GM21529 (cell line): ENCODE data around the gene ACY1.

Source experiments
- ATAC-seq: cut with Tn5 transposase; IDR thresholded peaks from one replicate; pipeline ENCODE4 v1.9.1; 2021; ENCODE audit not compliant: unreplicated experiment

ACY1 gene

DNA sequence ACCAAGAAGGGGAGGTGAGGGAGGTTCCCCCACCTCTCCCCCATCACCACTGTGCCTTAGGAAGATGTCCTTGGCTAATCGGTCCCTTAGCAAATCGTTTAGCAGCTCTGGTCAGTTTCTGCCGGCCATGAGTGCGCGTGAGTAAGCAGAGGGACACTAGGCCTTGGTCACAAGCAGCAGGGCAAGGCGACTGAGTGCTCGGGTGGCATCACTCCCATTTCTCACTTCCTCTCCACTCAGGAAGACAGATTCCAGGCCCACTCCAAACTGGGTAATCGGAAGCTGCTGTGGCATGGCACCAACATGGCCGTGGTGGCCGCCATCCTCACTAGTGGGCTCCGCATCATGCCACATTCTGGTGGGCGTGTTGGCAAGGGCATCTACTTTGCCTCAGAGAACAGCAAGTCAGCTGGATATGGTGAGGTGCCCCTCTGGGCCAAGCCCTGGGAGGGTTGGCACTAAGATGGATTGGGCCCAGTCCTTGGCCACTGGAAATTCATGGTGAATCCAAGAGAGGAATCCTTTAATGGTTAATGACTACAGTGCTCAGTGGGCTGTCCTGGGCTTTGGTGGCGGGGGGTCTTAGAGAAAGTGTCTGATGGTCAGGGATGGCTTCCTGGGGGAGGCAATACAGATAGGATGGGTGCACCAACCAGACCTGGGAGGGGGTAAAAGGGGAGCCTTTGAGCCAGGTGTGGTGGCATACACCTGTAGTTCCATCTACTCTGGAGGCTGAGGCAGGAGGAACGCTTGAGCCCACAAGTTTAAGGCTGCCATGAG, 37.2 kb upstream of the ACY1 start:
- no peak for ATAC-seq

DNA sequence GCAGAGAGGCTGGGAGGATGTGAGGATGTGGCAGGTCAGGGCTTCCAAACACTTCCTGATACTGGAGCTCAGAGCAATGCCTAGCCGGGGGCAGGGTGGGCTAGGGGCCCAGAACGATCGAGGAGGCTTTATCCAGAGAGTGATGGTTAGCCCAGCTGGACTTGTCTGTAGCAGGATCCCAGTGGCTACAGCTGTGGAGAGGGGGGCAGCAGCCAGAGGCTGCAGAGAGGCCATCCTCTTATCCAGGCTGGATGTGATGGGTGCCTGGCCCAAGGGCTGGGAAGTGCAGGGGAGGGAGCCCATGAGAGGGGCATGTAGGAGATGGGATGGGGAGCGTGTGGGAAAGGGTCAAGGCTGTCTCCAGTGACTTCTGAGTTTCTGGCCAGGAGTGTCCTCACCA, 36.5 kb upstream of the ACY1 start:
- no peak for ATAC-seq

DNA sequence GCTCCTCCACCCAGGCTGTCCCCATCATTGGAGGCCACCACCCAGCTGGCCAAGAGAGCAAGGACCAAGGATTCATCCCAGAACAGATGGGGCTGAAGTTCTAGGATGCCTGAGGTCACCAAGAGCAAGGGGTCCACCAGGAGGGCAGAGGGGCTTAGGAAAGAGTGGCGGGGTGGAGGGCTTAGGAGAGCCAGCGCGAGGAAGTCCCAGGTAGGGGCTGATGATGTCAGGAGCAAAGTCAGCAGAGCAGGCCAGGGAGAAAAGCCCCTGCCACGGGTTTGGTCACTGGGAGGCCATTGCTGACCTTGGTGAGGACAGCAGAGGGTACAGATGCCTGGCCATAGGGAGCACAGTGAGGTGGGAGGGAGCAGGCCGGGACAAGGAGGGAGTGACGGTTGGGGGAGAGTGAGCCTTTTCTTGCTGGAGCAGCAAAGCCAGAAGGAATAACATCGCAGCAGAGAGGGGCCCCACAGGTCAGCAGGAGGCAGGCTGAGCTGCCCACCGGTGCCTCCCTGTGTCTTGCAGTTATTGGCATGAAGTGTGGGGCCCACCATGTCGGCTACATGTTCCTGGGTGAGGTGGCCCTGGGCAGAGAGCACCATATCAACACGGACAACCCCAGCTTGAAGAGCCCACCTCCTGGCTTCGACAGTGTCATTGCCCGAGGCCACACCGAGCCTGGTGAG, 36.0 kb upstream of the ACY1 start:
- ATAC-seq = no peak

DNA sequence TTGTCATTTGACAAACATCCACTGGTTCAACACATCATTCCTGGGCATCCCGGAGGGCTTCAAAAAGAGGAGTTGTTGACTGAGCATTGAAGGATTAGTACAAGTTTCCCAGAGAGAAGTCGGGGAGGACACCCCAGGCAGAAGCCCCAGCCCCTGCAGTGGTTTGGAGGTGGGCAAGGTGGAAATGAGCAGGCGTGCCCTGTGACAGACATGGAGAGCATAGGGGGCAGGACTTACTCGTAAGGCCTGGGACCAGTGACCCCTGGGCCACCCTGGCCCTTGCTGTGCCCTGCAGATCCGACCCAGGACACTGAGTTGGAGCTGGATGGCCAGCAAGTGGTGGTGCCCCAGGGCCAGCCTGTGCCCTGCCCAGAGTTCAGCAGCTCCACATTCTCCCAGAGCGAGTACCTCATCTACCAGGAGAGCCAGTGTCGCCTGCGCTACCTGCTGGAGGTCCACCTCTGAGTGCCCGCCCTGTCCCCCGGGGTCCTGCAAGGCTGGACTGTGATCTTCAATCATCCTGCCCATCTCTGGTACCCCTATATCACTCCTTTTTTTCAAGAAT, 35.2 kb upstream of the ACY1 start:
- ATAC-seq = no peak

DNA sequence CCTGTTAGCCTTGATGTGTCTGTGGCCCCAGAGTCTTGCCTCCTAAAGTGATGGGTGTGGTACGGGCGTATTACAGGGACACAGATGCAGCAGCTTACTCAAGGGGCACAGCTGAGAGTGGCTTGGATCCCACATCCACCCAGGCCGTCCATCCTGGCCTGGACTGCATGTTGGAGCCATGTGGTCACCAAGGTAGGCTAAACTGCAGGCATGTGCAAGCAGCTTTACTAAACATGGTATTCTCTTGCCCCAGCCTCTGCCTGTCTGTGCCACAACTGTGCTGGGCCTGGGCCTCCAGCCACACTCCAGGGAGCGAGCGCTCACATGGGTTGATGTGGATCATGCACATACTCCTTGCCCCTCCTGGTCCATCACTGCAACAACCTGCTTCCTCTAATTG, 34.2 kb upstream of the ACY1 start:
- ATAC-seq = no peak

DNA sequence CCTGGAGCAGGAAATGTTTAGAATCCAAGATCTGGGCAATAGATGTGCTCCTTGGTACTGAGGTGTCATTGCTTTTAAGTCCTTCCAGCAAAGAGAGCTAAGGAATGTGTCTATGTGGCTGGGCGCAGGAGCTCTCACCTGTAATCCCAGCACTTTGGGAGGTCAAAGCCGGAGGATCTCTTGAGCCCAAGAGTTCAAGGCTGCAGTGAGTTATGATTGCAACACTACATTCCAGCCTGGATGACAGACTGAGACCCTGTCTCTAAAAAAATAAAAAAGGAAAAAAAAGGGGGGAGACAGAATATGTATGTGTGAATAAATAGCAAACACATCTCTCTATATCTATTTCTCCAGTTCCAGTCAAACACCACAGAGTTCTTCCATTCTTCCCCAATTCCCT, 32.4 kb upstream of the ACY1 start:
- ATAC-seq = no peak

DNA sequence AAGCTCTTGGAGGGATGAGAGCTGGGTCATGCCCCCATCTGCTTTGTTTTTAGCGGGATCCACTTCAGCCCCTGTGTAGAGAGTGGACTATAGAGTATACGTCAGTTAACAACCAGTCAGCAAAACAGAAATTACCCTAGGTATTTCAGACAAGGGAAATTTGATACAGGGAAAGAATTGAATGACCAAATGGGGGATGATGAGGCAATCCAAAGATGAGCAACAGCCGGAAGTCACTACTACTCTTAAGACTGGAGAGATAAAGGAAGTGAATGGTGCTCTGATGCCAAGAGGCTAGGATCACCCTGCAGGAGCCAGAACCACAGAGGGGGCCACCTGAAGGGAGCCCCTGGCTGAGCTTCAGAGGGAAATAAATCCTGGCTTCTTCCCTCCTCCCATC, 29.9 kb upstream of the ACY1 start:
- no peak for ATAC-seq

DNA sequence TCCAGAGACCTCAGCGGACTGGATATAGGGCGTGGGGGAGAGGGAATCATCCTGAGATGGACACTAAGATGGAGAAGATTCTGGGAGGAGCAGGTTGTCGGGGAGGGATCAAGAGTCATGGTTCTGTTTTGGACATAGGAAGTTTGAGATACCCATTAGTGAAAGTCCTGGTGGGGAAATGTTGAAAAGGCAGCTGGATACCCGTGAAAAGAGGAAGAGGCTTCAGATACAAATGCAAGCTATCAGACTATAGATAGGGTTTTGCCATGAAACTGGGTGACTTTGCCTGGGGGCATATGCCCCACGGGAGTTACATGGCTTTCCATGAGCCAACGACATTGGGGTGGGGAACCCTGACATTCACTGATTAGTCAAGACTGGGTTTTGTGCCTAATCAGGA, 29.2 kb upstream of the ACY1 start:
- ATAC-seq = no peak

DNA sequence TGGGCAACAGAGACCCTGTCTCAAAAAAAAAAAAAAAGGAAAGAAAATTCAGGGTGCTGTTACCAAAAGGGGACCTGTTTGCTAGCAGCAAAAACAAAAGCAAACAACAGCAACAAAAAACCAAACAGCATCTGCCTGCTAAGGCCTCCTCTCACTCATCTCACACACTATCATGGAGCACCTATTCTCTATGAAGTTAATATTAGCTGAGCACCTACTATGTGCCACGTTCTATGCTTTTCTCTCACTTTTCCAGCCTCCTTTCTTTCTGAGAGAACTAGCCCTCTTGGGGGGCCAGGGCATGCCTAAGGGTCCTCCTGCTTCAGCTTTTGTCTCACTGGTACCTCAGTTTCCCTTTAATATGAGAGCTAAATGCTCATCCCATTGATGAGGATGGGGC, 28.6 kb upstream of the ACY1 start:
- no peak for ATAC-seq

DNA sequence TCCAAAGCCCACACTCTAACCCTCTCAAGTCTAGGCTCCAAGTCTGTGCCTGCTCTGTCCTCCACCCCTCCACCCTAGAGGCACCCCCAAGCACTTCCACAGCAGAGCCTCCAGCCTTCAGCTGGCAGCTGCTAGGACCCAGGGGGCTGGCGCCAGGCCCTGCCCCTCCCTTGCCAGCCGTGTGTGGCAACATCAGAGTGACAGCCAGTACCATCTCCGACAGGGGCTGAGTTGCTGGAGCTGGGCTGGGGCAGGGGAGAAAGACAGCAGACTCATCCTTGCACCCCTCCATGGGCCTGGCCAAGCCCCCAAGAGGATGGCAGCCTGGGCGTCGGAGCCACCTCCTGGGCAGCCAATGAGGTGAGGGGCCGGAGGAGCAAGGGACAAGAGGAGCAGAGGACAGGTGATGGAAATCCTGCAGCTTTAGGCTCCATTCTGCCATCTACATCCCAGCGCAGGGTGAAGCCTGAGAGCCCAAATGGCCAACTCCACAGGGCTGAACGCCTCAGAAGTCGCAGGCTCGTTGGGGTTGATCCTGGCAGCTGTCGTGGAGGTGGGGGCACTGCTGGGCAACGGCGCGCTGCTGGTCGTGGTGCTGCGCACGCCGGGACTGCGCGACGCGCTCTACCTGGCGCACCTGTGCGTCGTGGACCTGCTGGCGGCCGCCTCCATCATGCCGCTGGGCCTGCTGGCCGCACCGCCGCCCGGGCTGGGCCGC, 28.0 kb upstream of the ACY1 start, which contains the start of gene GPR62:
Gene GPR62 (plus strand): TSS at position 207 of the 718 bp plus-strand sequence. CDS start 272 bp downstream, at position 479.
- ATAC-seq = no peak

DNA sequence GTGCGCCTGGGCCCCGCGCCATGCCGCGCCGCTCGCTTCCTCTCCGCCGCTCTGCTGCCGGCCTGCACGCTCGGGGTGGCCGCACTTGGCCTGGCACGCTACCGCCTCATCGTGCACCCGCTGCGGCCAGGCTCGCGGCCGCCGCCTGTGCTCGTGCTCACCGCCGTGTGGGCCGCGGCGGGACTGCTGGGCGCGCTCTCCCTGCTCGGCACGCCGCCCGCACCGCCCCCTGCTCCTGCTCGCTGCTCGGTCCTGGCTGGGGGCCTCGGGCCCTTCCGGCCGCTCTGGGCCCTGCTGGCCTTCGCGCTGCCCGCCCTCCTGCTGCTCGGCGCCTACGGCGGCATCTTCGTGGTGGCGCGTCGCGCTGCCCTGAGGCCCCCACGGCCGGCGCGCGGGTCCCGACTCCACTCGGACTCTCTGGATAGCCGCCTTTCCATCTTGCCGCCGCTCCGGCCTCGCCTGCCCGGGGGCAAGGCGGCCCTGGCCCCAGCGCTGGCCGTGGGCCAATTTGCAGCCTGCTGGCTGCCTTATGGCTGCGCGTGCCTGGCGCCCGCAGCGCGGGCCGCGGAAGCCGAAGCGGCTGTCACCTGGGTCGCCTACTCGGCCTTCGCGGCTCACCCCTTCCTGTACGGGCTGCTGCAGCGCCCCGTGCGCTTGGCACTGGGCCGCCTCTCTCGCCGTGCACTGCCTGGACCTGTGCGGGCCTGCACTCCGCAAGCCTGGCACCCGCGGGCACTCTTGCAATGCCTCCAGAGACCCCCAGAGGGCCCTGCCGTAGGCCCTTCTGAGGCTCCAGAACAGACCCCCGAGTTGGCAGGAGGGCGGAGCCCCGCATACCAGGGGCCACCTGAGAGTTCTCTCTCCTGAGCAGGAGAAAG, 27.2 kb upstream of the ACY1 start:
- no peak for ATAC-seq

DNA sequence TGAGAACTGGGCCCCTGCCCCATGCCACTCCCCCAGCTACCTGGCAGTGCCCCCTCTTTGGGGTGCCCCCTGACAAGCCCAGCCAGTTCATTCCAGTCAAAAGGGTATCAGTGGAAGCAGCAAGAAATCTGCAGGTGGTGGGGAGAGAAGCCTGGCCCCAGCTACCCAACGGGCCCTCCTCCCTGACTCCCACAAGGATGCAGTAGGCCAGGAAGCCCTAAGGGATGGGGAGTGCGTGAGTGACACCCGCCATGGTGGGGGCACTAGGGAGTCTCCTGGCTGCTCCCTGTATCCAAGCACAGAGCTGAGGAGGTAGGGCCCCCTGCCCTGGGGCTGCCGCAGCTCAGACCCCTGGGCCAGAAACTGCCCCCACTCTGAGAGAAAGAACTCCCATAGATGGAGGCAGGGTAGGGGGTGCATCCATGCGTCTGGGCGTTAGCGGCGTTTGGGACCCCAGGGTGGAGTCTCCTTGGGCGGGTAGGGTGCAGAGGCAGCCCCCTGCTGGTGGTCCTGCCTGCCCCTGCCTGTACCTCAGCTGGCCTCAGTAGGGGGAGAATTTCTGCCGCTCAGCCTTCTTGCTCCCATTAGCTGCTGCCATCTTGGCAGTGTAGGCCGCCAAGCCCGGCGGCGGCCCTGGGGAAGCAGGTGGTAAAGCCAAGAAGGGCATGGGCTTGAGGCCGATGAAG, 25.7 kb upstream of the ACY1 start:
- no peak for ATAC-seq

DNA sequence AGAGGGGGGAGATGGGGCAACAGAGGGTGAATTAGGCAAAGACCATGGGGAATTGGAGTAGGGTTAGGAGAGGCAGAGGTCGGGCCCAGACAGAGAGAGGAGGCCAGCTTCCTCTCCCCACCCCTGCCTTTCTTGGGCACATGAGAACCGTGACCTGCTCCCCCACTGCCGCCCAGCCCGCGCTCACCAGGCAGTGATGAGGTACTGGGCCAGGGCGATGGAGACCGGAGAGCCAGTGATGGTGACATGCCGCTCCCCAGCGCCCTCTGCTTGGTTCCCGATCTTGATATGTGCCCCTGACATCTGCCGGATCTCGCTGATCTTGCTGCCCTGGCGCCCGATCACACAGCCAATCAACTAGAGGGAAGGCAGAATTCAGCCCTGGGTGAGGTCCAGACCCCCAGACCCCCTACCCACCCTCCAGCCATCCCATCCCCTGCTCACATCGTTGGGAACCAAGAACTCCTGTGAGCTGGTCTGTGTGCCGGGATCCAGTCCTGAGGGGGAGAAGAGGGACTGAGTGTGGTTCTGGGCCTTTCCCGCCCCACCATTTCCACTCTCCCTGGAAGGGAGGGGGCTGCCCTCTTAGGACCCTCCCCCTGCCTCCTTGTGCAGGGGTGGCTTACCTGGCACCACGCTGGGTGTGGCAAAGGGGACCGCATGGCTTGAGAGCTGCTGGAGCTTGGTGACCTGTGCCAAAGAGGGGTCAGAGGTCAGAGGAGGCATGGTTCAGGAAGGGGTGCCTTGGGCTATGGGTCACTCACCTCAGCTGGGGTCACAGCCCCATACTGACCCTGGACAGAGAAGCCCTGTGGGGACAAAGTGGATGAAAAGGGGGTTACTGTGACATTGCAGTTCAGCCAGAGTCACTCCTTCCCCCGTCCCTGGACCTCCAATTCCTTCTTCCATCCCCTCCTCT, 24.5 kb upstream of the ACY1 start:
- no peak for ATAC-seq

DNA sequence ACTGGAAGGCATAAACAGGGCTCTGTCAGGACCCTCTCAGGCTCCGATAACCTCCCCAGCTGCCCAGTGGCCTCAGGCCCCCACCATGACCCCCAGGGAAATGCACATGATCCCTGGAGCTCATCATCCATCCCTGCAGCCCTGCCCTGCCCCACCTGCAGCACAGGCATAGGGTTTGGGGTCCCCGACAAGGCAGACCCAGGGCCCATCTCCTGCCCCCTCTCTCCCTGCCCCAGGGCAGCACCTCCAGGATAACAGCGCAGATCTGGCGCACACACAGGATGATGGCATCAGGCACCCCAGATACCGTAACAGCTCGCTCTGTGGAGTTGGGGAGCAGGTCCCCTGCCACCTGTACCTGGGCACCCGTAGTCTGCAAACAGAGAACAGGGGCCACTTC, 23.7 kb upstream of the ACY1 start:
- no peak for ATAC-seq

DNA sequence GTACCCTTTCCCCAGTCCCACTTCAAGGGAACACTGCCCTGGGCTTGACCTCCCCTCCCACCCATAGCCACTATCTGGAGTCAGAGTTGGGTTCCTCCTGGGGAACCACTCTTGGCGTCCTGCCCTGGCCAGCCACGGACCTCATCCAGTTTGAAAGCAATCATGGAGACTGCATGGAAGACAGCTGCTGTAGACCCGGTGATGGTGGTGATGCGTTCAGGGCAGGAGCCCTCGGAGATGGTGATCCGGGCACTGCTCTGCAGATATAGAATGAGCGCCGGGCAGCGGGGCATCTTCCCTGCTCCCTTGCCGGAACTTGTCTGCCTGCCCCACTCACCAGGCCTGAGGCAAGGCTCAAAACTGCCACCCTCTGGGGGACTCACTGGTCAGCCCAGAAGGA, 22.9 kb upstream of the ACY1 start:
- no peak for ATAC-seq

DNA sequence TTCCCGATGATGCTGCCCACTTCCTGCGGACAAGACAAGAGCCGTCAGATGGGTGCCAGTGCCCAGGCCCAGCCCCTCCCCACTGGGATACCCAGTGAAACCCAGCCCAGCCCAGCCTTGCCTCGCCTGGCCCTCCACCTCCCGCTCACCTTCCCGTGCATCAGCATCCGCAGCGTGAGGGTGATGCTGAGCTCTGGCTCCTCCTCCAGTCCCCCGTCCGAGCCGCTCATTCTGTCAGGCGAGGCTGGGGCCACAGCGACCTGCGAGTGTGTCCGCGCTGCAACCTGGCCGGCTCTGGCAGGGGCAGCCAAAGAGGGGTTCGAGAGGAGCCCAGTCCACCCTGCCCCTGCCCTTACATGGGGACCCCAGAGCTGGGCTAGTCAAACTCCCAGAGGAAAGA, 22.3 kb upstream of the ACY1 start:
- no peak for ATAC-seq

DNA sequence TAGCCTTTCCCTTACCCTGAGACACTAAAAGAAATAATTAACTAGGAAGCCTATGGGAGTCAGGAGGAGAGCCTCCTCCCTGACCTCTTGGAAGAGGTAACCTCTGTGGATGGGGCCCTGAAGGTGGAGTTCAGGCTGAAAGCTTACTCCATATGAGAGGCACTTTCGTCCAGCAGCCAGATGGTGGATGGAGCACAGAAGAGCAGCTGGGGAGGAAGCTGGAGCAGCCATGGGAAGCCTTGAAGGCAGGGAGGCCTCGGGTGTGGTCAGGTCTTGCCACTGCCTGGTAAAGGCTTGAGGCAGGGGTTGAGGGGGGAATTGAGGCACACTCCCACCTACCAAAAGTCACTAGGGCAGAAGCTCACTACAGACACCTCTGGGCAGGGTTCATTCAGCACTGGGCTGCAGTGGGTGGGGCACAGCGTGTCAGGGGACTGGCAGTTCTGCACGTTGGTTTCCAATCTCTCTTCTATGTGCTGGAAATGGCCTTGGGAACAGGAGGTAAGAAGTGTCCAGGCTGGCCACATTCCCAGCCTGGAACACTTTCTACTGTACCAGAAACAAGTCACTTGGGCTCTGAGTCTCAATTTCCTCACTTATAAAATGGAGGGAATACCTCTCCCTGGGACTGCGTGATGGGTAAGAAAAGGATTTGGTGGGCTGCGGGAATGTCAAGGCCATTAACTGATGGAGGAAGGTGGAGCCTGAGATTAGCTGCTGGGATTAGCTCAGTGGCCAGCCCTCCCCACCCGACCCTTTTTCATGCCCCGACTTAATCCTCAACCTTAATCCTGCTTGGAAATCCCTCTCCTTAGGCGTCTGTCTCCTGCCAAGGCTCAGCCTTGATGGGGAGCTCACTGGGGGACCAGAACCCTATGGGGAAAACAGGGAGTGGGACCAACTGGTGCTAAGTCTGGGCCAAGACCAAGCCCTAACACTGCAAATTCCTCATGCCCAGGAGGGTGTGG, 21.4 kb upstream of the ACY1 start:
- no peak for ATAC-seq
